GM18520 (cell line): Measurements from ENCODE around the gene RPL14.
"Not testable (repeated sequence)": the region's sequence is repeated elsewhere in the genome, so short reads cannot be mapped to it uniquely, and the experiment has no call there.

Source experiments
- ATAC-seq: cut with Tn5 transposase; IDR thresholded peaks from one replicate; pipeline ENCODE4 v1.9.1; 2021; ENCODE audit not compliant: unreplicated experiment

Gene RPL14

DNA sequence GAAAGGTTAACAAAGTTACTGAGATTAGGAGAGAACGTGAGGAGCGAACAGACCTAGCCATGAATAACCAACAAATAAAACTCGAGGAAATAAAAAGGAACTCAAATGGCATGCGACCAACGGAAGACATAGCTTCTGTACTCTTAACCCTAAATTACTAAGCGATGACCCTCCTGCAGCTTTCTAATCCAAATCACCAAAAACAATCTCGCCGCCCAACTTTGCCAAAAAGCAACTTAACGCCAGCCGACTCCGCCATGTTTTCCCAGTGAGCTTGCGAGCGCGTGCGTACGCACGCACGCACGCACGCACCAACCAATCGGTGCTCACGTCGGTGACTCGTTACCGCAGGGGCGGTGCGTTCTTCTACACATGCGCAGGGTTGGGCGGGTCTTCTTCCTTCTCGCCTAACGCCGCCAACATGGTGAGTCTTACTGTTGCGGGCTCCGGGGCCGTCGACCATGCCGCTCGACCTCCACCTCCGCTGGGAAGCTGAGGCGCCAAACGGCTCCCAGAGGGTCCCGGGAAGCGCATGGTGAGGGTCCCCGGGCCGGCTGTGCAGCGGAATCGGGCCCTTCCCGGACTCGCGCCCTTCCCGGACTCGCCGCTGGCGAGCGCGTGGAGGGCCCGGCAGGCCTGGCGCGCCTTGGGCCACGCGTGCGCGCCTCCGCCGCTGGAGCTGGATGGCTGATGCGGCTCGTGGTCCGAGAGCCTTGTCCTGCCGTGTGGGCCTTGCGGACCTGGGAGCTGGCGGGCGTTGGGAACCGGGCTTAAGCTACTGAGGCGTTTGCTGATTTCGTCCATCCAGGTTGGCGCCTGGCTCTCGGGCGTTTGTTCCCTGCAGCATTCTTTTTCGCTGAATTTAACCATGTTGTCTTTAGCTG lies at the start of gene RPL14:
Gene RPL14 (plus strand): TSS at position 400 of the 884 bp plus-strand sequence. CDS start 133 bp downstream, at position 533.
- ATAC-seq: peak; percentile 49

DNA sequence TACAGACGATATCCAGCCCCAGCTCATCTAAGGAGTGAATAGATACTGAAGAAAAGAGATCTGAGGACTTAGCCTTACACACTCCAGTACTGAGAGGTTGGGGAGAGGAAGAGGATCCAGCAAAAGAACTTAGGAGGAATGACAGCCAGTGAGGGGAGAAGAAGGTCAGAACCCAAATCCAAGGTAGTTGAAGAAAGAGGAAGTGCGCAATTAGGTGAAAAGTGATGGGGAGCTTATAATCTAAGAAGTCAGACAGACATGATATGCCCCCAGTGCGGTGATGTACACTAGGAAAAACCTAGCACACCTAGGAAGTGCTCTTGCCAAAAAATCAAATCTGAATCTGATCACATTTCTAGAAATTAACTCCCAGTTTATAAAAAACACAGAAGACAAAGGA lies 49.5 kb upstream of the RPL14 start:
- ATAC-seq: no peak

DNA sequence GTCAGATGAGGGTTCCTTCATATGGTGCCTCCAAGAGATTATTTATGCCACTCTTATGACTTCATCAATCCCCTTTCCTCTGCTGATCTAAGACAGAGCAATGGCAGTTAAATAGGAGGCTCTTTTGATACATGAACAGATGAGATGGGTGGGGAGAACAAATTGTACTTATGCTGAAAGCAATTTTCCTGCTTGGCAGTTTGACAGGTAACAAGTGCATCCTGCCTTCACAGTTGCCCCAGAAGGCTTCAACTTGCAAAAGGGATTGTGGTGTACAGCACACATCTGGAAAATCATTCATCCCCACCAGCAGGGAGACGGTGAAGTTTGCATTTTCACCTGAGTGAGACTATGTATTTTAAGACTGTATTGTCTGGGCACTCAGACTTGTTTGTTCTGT lies 42.9 kb upstream of the RPL14 start:
- no peak for ATAC-seq

DNA sequence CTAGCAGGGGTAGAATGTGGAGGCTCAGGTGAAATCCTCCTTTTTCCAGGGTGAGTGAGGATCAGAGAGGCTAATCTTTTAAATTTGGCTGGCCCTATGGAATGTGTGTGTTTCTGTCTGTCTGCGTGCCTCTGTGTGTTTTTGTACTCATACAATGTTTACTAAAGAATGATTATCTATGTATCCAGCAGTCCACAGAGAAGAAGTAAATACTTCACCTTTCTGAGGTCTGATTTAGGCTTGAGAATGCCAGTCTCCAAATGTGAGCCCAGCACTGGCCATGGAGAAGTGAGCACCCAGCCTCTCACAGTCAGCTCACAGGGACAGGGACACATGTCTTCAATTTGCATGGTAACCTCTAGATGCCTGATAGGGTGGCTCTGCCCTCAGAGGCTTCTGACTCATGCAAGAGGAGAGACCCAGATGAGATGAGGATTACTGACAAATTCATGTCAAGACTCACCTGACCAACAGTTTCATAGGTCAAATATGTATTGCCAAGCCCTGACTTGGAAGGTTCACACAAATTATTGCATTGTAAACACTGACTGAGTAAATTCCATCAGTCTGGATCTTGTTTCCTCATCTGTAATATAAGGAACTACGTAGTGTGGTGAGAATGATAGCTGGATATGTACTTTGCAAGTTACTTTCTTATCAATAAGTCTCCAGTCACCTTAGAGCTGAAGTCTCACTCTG lies 39.1 kb upstream of the RPL14 start:
- no peak for ATAC-seq

DNA sequence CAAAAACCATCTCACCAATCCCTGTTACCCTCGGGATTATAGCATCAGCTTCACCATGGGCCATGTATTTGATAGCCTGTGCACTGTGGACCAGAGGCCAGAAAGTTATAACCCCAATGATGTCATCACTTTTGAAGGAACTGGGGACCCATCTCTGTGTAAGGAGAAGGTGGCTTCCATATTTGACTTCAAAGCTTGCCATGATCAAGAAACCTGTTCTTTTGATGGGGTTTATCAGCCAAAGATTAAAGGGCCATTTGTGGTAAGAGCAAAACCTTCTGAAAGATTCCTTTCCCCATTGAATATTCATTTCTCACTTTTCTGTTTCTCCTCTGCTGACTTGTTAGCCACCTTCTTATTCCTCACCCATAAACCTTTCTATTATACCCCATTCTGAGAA lies 34.3 kb upstream of the RPL14 start:
- no peak for ATAC-seq

DNA sequence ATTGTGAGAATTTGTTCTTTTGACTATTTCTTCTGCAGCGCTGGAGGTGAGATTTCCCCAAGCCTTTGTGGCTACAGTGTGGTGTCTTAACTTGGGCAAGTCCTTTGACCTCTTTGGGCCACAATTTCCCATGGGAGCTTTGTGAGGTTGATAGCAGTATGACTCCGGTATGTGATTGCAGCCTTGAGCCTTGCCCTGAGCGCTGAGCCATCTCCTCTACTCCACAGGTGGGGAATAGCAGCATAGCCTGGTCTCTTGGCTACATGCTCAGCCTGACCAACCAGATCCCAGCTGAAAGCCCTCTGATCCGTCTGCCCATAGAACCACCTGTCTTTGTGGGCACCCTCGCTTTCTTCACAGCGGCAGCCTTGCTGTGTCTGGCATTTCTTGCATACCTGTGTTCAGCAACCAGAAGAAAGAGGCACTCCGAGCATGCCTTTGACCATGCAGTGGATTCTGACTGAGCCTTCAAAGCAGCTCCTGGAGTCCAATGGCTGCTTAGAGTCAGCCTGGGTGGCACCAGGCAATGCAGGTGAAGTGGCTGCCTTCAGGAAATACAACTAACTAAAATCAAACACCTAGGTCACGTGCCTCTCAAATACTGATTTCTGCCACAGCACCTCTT lies 30.0 kb upstream of the RPL14 start:
- no peak for ATAC-seq

DNA sequence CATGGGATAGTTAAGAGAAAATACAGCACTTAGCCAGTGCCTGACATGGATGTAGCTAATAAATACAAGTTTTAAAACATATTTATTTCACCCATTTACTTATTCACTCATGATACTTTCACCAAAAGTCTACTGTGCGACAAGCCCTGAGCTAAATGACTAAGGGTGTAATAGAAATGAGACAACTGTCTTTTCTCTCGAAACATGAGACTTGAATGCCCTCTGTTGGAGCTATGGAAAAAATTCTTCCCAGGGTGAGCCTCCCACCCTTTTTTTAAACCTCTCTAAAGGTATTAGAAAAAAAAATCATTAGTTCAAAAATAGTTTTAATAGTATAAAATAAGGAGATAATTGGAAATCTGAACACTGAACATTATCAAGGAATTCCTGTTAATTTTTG lies 24.3 kb upstream of the RPL14 start:
- ATAC-seq: no peak

DNA sequence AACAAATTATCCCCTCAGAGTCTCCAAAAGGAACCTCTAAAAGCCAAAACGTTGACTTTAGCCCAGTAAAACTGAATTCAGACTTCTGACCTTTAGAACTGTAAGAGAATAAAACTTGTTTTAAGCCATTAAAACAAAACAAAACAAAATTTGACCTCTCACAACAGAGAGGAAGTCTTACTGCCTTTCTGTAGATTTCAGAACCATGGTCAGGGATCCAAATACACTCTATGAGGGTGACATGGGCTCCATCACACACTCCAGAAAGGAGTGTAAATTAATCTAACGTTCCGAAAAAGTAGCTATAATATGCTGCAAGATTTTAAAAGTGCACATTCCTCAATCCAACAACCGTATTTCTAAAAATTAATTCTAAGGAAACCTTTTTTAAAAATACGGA lies 19.2 kb upstream of the RPL14 start:
- no peak for ATAC-seq

DNA sequence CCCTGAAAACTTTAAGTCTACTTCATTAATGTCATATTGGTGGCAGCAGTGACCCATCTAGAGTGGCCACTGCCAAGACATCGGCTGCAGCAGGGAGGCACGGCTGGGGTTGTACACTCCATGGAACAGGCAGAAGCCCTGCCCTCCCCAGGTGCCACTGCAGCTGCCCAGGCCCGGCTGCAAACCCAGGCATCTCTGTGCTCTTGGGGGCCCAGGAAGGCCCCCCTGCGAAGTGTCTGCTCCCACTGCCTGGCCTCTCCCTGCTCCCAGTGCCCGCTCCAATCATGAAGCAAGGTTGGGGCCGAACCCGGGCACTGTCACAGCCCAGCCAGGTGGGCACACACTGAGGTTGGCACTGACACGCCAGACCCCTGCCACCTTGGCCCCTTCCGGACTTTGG lies 12.1 kb upstream of the RPL14 start:
- no peak for ATAC-seq

DNA sequence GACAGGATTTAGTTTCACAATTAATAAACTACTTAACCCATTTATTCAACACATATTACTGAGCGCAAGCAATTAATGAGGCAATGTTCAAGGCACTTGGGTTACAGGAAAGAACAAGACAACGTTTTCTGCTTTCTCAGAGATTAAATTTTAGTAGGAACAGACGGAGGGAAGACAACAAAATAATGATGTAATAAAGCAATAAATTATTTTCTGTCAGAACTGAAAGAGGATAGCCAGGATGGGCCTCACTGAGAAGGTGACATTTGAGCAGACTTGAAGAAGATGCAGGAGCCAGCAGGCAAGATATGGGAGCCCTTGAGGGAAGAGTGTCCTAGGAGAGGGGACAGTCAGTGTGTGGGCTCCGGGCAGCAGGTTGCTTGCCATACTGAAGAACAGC lies 11.3 kb upstream of the RPL14 start:
- ATAC-seq: no peak

DNA sequence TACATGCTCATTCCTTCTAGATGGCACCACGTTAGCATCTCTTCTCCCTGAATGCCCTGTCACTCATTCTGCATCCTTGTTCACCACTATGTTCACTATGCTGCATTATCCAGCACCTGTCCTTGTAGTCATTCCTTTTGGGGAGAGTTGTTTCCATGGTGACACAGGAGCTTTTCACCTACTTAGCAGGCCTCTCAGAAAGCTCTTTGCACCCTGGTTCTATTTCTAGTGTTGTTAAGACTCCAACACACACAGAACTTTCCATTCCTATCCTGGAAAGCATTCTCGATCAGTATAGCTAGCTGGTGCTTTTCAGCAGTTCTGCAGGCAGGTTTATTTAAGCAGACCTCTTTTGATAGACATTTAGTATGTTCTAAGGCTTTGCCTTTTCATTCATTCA lies 6.7 kb upstream of the RPL14 start:
- ATAC-seq: no peak

DNA sequence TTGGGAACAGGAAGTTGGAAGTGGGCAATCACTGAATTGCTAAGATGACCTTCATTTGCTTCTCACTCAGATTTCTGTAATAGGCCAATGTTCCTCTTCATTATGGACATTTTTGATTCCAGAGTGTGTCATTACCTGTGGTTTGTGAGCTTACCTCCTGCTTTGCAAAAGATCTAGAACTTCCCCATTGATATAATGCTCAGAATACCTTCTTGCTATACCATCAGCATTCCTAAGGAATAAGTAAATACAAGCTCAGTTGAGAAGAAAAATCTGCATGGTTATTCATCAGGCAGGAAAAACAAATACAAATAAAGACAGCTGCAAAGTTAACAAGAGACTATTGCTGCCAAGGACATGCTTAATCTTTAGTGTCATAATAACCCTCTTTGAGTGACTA lies 5.6 kb upstream of the RPL14 start:
- no peak for ATAC-seq

DNA sequence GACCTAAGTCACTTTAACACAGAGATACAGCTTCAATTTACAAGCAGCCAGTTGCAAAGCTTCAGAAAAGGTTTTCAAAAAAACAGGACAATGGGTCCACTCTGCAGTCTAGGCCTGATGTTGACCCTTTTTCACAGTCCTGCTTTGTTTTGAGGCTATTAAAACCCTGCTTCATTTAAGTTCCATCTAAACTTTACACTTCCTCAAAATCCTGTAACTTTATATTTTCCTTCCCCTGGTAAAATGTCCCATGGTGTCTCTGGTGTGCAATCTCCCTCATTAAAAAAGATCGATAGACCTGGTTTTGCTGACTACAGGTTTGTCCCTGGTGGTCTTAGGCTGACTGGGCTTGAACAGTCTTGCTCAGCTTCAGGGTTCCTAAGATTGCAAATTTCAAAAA lies 5.1 kb upstream of the RPL14 start:
- no peak for ATAC-seq

DNA sequence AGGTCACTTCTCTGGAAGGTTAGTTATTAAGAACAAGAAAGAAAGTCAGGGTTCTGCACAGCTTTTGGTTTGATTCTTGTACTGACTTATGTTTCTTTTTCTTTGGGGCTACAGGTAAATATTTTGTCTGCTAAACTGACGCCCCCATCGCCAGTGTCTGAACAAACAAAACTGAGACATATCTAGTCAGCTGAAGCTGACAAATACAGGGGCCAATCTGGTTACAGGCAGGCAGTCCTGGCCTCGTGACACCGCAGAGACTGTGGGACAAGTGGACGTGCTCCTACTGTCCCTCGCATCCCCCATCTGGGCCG lies 4.6 kb upstream of the RPL14 start:
- no peak for ATAC-seq

DNA sequence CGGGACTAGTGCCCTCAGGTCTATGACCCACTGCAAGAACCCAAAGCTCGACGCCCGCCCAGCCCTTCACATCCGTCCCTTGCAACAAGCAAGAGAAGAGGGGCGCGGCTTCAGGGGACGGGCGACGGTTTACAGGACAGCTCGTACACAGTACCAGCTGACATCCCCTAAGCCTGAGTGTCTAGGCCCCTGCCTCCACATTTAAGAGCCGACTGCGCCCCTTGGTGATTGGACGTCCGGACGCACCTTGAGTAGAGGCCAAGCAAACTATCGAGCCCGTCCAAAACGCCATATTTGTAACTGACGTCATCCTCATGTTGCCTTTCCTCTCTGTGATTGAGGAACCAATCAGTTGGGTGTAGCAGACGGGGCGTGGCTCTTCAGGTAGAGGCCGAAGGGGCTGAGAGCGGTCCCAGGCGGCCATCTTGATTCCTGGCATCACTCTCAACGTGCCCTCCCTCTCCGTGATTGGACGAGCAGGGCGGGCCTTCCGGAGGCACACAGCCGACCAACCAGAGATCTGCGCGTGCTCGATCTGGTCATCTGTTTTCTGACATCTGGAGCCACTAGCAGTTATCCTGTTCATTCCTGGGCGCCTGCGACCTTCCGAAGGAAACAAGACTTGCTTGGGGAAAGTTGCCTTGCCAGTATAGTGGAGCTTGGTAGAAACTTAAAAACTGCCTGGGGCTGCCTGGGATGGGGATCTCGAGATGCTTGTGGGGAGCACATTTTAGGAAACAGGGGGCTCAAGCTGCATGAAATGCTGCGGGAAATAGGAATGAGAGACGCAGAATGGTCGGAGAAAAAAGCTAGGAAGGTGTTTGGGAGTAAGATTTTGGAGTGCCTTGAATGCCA lies 4.0 kb upstream of the RPL14 start:
- ATAC-seq: peak; percentile 87

DNA sequence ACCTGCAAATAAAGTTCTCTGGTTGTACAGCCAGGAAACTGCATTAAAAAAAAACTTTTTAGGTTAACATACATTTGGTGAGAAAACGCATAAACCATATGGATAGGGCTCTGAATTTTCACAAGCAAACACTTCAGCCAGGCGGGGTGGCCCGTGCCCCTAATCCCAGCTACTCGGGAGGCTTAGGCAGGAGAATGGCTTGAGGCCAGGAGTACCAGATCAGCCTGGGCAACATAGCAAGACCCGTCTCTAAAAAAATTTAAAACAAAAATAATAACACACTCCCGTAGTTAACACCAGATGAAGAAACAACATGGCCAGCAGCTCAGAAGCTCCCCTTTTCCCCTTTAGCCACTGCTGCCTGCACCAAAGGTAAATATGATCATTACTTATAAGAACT lies 3.2 kb upstream of the RPL14 start:
- no peak for ATAC-seq

DNA sequence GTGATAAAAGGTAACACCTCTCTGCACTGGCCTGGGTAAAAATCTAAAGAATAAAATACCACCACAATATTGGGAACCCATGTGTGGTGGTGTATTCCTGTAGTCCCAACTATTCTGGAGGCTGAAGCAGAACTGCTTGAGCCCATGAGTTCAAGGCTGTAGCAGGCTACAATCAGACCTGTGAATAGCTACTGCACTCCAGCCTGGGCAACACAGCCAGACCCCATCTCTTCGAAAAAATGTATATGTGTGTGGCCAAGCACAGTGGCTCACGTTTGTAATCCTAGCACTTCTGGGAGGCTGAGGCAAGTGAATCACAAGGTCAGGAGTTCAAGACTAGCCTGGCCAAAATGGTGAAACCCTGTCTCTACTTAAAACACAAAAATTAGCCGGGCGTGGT lies 1.8 kb upstream of the RPL14 start:
- no peak for ATAC-seq

DNA sequence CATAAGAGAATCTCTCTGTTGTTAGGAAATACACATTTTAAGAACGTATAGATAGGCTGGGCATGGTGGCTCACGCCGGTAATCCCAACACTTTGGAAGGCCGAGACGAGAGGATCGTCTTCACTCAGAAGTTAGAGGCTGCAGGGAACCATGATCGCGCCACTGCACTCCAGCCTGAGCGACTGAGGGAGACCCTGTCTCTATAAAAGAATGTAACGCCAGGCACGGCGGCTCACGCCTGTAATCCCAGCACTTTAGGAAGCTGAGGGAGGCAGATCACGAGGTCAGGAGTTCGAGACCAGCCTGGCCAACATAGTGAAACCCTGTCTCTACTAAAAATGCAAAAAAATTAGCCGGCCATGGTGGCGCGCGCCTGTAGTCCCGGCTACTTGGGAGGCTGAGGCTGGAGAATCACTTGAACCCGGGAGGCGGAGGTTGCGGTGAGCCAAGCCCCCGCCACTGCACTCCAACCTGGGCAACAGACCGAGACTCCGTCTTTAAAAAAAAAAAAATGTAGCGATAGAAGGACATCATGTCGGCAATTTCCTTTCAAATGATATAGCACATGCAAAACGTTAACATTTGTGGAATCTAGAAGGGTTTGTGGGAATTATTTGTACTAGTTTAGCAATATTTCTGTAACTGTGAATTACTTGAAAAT lies 730 bp upstream of the RPL14 start:
- ATAC-seq: no peak

DNA sequence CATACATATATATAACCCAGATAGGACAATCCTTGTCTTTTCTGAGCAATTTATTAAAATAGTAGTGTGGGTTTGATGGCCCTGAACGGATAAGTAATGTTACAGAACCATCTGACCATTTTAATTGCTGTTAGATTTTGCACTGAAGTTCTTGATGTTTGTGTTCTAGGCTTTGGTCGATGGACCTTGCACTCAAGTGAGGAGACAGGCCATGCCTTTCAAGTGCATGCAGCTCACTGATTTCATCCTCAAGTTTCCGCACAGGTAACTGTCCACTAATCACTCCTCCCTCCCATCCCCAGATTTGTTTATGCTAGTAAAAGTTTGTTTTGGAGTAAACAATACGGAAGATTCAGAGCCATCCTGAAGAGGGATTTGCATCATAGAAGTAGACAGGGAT lies 1.3 kb downstream of the RPL14 start:
- ATAC-seq: no peak

DNA sequence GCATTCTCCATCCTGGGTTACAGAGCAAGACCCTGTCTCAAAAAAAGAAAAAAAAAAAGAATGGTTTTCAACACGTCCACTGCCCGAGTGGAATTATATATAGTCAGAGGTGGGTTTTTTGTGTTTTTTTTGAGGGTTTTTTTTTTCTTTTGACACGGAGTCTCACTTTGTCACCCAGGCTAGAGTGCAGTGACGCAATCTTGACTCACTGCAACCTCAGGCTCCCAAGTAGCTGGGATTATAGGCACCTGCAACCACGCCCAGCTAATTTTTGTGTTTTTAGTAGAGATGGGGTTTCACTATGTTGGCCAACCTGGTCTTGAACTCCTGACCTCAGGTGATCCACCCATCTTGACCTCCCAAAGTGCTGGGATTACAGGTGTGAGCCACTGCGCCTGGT lies 3.3 kb downstream of the RPL14 start:
- ATAC-seq: not testable (repeated sequence)

DNA sequence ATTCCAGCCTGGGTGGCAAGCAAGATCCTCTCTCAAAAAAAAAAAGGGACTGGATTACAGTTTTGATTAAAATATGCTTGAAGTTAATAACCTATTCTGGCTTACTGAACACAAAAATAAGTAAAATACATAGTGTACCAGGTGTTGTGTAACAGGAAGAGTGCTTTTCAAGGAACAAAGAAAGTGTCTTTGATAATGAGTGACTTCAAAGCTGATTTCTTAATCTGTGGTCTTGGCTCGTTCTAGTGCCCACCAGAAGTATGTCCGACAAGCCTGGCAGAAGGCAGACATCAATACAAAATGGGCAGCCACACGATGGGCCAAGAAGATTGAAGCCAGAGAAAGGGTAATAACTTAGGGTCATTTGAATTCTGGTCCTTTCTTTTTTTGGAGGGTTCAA lies 4.0 kb downstream of the RPL14 start:
- no peak for ATAC-seq
